ENCODE data around the gene UBQLN1.

UBQLN1 gene

DNA sequence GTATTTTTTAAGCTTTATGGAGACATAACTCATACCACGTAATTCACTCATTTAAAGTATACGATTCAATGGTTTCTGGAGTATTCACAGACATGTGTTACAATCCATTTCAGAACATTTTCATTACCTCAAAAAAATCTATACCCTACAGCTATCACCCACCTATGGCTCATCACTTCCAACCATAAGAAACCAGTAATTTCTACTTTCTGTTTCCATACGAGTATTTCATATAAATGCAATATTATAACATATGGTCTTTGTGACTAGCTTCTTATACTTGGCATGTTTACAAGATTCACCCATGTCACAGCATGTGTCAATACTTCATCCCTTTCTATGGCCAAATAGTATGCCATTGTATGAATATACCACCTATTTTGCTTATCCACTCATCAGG, 18.8 kb downstream of the UBQLN1 start:
- DNase-seq (ENCODE audit: low read depth) = no peak

DNA sequence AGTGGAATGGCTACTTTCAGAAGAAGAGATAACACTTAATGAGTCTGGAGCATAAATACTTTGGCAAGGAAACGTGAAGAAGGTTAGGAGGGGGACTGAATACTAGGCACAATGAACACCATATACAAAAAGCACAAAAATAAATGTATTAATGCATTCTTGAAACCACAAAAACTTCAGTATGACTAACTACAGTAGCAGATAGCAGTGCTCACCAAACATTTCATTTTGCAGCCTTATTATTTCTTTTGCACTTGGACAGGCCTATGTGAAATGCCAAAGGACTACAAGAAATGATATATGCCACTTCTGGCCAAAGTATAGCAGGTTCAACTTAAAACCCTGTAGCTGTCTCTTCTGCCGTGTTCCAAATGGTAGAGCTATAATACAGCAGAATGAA, 26.3 kb downstream of the UBQLN1 start:
- no peak for DNase-seq (ENCODE audit: low read depth)

DNA sequence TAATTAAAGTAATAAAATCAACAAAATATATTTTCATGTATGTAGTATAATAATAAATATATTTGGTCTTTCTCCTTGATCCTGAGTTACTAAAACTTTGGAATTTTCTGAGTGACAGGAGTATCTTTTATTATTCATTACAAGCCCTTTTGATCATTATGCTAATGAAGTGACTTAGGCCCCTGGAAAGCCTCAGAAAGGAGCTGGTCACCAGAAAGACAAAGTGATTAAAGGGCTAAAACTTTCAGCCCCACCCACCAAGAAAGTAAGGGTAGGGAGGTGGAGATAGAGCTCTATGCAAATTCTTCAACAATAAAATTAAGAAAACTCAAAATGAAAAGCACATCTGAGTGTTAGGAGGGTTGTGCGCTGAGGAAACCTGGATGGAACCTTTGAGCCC, 27.5 kb downstream of the UBQLN1 start:
- DNase-seq (ENCODE audit: low read depth) = no peak

- DNase-seq (ENCODE audit: low read depth) = no peak
These were observed 30.2 kb downstream of the UBQLN1 start for GRCh38 chr9:83677596-83677995.

DNA sequence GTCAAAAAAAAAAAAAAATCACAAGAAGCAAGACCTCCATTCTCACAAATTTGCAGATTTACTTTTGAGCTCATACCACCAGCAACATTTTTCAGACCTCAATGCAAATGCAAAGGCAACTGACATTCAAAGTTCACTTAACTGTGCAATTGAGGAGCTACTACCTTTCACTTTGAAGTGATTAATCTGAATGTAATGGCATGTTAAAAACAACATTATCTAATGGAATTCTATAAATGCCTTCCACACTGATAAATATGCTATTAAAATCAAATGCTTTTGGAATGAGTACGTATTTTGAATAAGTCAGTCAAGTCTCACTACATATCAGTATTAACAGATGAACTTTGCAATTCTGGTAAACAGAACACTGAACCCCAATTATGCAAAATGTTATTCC, 32.3 kb downstream of the UBQLN1 start:
- no peak for DNase-seq (ENCODE audit: low read depth)

DNA sequence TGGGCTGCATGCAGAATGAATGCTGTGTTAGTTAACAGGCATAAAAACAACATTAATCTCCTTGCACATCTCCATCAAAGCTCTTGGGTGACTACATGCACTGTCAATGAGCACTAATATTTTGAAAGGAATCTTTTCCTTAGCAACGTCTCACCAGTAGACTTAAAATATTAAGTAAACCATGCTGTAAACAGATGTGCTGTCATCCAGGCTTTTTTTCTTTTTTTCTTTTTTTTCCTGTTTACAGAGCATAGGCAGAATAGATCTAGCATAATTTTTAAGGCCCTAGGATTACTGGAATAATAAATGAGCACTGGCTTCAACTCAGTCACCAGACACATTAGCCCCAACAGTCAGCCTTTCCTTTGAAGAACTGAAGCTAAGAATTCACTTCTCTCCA, 36.3 kb downstream of the UBQLN1 start:
- DNase-seq (ENCODE audit: low read depth) = no peak

- DNase-seq (ENCODE audit: low read depth) = no peak
These were observed 37.4 kb downstream of the UBQLN1 start for GRCh38 chr9:83670381-83670780.

- no peak for DNase-seq (ENCODE audit: low read depth)
These were observed 38.7 kb downstream of the UBQLN1 start for GRCh38 chr9:83669067-83669466.

GRCh38 chr9:83665580-83666200, 42.1 kb downstream of the UBQLN1 start:
- DNase-seq (ENCODE audit: low read depth) = no peak

- DNase-seq (ENCODE audit: low read depth) = no peak
These were observed 44.8 kb downstream of the UBQLN1 start for GRCh38 chr9:83662933-83663332.

- DNase-seq (ENCODE audit: low read depth) = no peak
These were observed 50.8 kb downstream of the UBQLN1 start for GRCh38 chr9:83656952-83657351.

GRCh38 chr9:83656032-83656680, 51.6 kb downstream of the UBQLN1 start:
- DNase-seq (ENCODE audit: low read depth) = no peak

DNA sequence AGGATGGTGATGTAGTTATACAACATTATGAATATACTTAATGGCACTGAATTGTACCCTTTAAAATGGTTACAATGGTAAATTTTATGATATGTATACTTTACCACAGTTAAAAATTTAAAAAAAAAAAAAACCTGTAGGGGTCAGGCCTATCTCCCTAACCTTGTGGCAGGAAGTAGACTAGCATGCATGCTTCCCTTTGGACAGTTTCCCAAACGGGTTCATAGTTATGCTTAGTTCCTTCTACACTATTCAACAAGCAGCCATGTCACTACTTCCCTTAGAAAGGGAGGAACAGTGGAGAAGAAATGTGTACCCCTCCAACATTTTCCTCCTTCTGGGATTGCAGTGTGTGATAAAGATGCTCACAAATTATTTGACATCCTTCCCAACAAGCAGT, 52.3 kb downstream of the UBQLN1 start:
- no peak for DNase-seq (ENCODE audit: low read depth)

- no peak for DNase-seq (ENCODE audit: low read depth)
These were observed 55.3 kb downstream of the UBQLN1 start for GRCh38 chr9:83652433-83652832.

DNA sequence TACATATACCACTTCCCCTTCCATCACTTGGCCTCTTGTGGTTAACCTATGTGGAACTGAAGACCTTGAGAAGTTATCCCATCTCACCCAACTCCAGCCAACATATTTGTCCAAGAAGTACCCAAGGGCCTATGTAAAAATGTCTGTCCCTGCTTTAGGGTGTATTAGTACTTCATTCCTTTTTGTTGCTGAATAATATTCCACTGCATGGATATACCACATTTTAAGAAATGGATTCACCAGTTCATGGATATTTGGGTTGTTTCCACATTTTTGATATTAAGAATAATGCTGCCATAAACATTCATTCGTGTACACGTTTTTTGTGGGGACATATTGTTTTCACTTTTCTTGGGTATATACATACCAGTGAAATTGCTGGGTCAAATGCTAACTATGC, 56.2 kb downstream of the UBQLN1 start:
- DNase-seq (ENCODE audit: low read depth) = no peak

DNA sequence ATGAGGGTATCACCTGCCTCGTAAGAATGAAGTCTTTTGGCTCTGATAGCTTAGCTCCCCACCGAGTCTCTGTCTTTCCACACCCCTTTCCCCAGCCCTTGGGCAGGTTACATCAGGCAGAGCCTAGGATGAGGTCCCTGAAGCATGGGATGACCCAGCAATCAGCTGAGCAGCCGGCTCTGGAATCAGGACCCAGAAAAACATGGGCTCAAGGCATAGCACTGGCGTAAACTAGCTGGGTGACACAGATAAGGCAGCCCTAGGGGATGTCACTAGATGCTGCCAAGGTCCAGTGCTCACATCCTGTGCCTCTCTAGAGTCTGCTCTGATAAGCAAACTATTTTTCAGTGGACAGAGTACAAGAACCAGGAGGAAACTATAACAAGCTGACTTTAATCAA, 58.2 kb downstream of the UBQLN1 start:
- no peak for DNase-seq (ENCODE audit: low read depth)

- DNase-seq (ENCODE audit: low read depth) = peak; percentile 64
These were observed 58.7 kb downstream of the UBQLN1 start for GRCh38 chr9:83649080-83649479.

DNA sequence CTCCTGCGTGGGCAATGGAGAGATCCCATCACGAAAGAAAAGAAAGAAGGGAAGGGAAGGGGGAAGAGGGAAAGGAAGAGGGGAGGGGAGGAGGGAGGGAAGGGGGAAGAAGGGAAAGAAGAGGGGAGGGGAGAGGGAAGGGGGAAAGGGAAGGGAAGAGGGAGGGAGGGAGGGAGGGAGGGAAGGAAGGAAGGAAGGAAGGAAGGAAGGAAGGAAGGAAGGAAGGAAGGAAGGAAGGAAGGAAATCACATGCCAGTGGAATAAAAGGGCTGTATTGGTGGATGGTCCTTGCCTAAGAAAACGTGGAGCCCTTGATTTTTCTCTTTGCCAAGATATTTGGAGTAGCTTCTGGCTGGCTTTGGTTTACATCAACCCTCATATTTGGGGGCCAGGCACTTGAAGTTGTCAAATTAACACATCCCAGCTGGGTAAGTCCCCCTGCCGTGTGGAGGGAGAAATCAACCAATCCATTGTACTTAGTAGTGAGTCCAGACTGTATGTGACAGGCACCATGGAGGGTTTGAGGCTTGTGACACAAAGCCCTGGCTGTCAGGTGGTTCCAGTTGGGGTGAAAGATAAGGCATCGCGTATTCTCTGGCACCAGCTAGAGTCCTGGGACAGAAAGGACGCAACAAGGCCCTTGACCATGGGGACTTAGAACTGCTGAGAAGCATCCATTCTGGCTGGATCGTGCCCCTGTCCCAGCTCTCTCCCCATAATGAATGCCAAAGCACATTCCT, 61.1 kb downstream of the UBQLN1 start:
- no peak for DNase-seq (ENCODE audit: low read depth)

- no peak for DNase-seq (ENCODE audit: low read depth)
These were observed 65.0 kb downstream of the UBQLN1 start for GRCh38 chr9:83642793-83643192.

DNA sequence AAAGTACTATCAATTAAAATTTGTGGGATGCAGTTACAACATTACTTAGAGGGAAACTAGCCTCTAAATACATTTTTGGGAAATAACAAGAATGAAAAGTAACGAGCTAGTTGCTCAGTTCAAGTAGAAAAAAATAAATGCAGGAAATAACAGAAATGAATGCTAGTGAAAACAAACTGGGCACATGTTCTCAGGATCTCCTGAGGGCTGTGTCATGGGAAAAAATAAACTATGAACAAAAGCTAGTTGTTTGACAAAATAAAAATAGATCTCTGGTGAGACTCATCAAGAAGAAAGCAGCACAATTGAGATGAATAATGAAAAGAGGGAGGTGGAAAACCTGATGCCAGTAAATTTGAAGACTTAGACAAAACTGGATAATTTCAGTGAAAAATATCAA, 68.5 kb downstream of the UBQLN1 start:
- DNase-seq (ENCODE audit: low read depth) = no peak

DNA sequence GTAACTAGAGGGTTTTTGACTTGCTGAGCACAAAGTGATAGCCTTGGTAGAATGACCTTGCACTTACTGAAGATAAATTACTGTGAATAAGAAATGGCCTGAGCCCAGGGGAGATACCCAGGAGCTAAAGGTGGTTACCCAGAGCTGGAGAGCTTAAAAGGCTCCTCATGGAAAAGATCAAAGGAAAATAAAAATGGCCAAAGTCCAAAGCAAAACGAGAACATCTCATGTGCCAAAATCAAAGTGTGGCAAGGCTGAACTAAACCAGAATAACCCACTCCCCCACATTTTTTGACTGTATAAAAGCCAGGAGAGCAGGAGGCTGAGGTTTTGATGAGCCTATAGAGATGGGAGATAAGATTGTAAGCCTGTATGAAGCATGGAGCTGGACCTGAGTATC, 70.4 kb downstream of the UBQLN1 start:
- DNase-seq (ENCODE audit: low read depth) = no peak

DNA sequence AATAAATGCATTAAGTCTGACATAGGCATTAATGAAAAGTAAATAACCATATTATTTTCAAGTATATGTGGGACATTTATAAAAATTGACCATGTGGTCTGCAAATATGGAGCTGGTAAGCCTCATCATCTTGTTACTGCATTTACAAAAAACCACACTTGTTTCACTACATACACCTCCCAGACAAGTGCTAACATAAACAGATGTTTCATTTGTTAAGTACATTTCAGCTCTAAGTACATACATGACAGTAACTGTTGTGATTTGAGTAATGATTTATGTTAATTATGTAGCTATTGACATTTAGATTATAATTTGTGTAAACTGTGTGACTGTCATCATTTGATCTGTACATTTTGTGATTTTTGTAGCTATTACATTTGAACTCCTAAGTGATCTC, 70.9 kb downstream of the UBQLN1 start:
- no peak for DNase-seq (ENCODE audit: low read depth)

DNA sequence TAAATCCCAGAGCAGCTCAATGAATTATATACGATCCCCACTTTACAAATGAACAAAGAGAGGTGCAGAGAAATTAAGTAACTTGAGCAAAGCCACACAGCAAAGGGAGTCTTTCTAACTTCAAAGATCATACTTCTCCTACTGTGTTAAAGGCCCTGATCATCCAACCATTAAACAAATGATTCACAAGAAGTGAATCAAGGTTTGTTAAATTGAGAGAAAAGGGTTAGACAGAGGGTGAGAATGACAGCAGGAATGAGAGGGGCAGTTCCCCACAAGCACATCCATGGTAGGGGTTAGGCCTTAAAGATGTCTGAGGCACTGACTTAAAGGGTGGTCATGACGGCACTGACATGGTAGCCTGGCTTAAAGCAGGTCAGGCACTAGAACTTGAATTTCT, 74.1 kb downstream of the UBQLN1 start:
- no peak for DNase-seq (ENCODE audit: low read depth)

DNA sequence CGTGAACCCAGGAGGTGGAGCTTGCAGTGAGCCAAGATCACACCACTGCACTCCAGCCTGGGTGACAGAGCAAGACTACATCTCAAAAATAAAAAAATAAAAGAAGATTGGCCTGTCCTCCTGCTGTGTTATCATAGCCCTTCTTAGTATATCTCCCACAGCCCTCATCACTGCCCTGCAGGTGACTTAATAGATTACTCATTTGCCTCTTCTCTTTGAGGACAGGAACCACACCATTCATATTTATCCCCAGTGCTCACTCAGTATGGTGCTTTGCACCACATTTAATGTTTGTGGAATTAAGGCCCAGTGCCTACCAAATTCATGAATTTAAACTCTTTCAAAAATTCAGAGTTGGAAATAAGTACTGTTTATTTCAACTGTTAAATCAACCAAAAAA, 74.5 kb downstream of the UBQLN1 start:
- DNase-seq (ENCODE audit: low read depth) = no peak
